C4-2B (cell line): ENCODE results near the gene SESN3.

Experiments
- H3K27ac ChIP-seq: fragments of 450-650 bp; 2 replicates; pipeline ENCODE4 v1.5.1; 2017
- CTCF ChIP-seq: fragments of 450-650 bp; conservative IDR thresholded peaks from 2 replicates; pipeline ENCODE4 v1.5.1; 2017; ENCODE audit warnings: mild to moderate bottlenecking
- ZFX ChIP-seq: fragments of 450-650 bp; IDR thresholded peaks from 2 replicates; pipeline ENCODE4 v1.6.1; 2017

Gene SESN3

GRCh38 chr11:95267601-95268213 is 36.7 kb upstream of the SESN3 start:
- no peak for TF ChIP-seq CTCF
- no peak for TF ChIP-seq ZFX
- H3K27ac ChIP-seq = no peak overlapping the region

DNA sequence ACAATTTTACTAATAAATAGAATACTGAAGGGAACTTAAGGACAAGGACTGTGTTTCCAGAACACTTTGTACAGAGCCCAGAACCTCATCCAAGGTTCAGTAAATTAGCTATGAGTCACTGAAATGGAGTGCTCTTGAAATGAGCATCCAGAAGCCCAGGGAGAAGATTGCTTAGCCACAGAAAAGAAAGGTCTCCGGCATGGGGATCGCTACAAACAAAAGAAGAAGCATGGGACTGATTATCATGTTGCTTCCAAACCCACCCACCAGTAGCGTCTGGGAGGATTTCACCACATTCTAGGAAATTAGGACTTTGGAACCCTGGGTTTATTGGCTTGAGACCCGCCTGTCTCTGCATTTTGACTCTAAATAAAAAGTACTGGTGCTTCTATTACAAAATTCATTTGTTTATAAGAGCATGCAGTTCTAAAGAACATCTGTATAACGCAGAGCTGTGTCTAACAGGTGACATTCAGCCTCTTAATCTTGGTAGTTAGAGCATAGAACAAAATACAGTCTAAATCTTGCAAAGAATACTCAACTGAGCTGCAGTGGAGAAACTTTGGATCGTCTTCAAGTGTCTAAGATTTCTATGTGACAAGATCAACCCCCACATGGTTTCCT is 35.9 kb upstream of the SESN3 start:
- no peak overlapping the region for H3K27ac ChIP-seq
- TF ChIP-seq ZFX = no peak
- no peak for TF ChIP-seq CTCF

- no peak overlapping the region for H3K27ac ChIP-seq
- TF ChIP-seq ZFX = no peak
- TF ChIP-seq CTCF = no peak
These were observed 33.9 kb upstream of the SESN3 start for GRCh38 chr11:95264881-95265280.

DNA sequence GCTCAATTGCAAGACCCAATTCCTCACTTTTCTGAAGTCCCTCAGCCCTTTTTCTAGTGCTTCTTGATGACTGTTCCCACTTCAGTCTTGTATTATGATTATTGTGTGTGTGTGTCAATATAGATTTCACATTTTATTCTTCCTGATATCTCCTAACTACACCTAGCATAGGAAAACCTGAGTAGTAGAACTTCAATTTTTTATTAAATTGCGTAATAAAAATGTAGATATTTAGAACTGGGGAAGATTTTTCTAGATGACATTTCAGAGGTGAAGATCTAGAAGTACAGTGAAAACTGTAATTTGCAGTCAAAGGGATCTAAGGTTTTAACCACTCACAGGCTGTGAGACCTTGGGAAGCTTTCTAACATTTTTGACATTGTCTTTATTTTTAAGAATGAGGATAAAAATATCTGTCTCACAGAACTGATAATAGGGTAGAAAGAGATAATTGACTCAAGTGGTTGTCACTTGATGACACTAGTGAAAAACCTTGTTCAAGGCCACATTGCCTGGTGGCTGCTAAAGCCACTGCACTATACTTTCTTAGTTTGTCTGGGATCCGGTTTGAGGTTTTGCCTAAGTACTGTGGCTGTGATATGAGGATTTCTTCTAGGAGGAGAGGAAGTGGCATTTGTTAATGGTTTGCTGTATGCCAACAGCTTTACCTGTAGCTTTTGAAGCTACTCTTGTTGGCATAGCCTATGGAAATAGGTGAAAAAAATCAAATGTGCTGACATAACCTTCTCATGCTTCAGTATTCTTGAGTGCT is 32.2 kb upstream of the SESN3 start:
- TF ChIP-seq ZFX = no peak
- TF ChIP-seq CTCF = no peak
- no peak overlapping the region for H3K27ac ChIP-seq

DNA sequence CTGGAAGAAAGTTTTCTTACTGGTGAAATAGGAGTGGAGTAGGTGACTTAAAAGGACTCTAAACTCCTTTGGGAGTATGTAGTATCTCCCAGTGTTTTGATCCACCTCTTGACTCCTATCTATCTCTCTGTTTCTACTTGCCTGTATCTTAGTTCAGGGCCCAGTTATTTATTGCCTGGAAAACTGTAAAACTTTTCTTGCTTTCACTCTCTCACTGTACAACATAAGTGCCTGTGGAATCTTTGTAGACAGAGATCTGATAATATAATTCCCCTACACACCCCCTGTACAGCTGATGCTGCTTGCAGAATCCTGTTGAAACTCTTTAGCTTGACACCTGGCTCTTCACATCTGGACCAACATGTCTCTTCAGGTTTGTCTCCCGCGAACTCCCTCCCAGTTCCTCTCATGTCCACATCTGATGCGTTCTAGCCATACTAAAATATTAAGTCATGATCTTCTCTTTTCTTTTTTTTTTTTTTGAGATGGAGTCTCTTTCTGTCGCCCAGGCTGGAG is 26.5 kb upstream of the SESN3 start:
- TF ChIP-seq ZFX = no peak
- no peak for TF ChIP-seq CTCF

DNA sequence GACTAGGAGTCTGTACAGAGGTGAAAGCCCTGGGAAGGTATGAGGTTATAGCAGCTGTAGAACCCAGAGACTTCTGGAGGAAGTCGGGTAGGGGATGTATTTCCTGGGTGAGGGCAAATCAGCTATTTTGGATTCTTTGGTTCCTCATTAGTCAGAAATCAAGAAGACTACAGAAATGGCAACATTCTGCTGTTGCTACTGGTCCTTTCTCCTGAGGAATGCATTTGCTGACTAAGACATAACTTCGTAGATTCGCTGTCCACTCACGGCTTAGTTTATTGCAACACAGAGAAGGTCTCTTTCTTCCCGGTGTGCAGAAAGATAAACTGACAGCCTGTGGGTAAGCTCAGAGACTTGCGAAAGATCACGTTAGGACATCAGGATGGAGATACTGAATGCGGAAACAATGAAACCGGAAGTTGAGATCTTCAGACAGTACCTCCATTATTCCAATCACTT is 25.3 kb upstream of the SESN3 start:
- no peak for TF ChIP-seq ZFX
- TF ChIP-seq CTCF = no peak
- H3K27ac ChIP-seq = no peak overlapping the region

More for the DNA sequence above, 26.5 kb upstream of the SESN3 start:
- H3K27ac ChIP-seq = no peak overlapping the region
